Measurements from ENCODE around the gene USE1. TPM values are rescaled to one million over a fixed set of nuclear protein-coding genes. Genes with fewer than 3 reads are reported as not detected.

The USE1 gene
- 10 to 100 TPM; 14.7 to 31.0 (median 22.9) TPM for total RNA-seq

GRCh38 chr19:17215127-17215971 lies at the start of gene USE1:
USE1 (plus strand) TSS chr19:17215357; CDS start chr19:17215406, 49 bp downstream.
- H3K27ac ChIP-seq, result peak within 1 kb of the TSS; percentile 91 to 99
- peaks cover 10 to 14% of the 10 kb centered on the region in 2 donors for H3K4me1 ChIP-seq (replicated peaks in 1 of 2)
- in situ Hi-C loops (cut with MboI; ENCODE audit: low pct_unique_long_range_greater_than_20kb in 2 of 9, low sequenced_read_pairs in 9 of 9, unreplicated experiment in 9 of 9), result no loop called here
- WGBS, 10 experiments, result 0 to 10% (median 3%) methylated on average over 2 to 17 of the region's 56 CpGs; no CpG with 5 or more reads in 4 of the 10 experiments
- ATAC-seq (replicated peaks in 6 of 8), result peak; percentile 89 to 97 (median 92)
- H3K4me3 ChIP-seq, result peak within 1 kb of the TSS; percentile 53 to 98 (median 65)

- WGBS, 10 experiments, result 80 to 100% (median 100%) methylated on average over 1 to 5 of the region's 5 CpGs; no CpG with 5 or more reads in 1 of the 10 experiments
- ATAC-seq (replicated peaks in 6 of 8), result no peak
- no peak overlapping the region for H3K4me3 ChIP-seq
- in situ Hi-C loops (cut with MboI; ENCODE audit: low pct_unique_long_range_greater_than_20kb in 2 of 9, low sequenced_read_pairs in 9 of 9, unreplicated experiment in 9 of 9), result no loop called here
- H3K4me1 ChIP-seq (replicated peaks in 1 of 2), result no peaks in the 10 kb centered on the region
- no peak overlapping the region for H3K27ac ChIP-seq
Observed at GRCh38 chr19:17165715-17166114, 49.4 kb upstream of the USE1 start.

GRCh38 chr19:17170538-17171297 lies 44.4 kb upstream of the USE1 start:
- ATAC-seq (replicated peaks in 6 of 8), result no peak
- no peak overlapping the region for H3K4me3 ChIP-seq
- H3K4me1 ChIP-seq (replicated peaks in 1 of 2), result no peaks in the 10 kb centered on the region
- in situ Hi-C loops (cut with MboI; ENCODE audit: low pct_unique_long_range_greater_than_20kb in 2 of 9, low sequenced_read_pairs in 9 of 9, unreplicated experiment in 9 of 9), result no loop called here
- H3K27ac ChIP-seq, result no peak overlapping the region
- 55 to 100% (median 88%) methylated on average over 2 to 10 of the region's 13 CpGs for WGBS, 10 experiments

GRCh38 chr19:17171874-17172273 lies 43.3 kb upstream of the USE1 start:
- no peak overlapping the region for H3K27ac ChIP-seq
- H3K4me3 ChIP-seq, result no peak overlapping the region
- in situ Hi-C loops (cut with MboI; ENCODE audit: low pct_unique_long_range_greater_than_20kb in 2 of 9, low sequenced_read_pairs in 9 of 9, unreplicated experiment in 9 of 9), result no loop called here
- WGBS, 10 experiments, result 80 to 100% (median 96%) methylated on average over 1 to 4 of the region's 8 CpGs; no CpG with 5 or more reads in 6 of the 10 experiments
- no peak for ATAC-seq (replicated peaks in 6 of 8)
- no peaks in the 10 kb centered on the region for H3K4me1 ChIP-seq (replicated peaks in 1 of 2)

GRCh38 chr19:17172624-17173345 lies 42.4 kb upstream of the USE1 start:
- in situ Hi-C loops (cut with MboI; ENCODE audit: low pct_unique_long_range_greater_than_20kb in 2 of 9, low sequenced_read_pairs in 9 of 9, unreplicated experiment in 9 of 9), result no loop called here
- no peak overlapping the region for H3K4me3 ChIP-seq
- no peak overlapping the region for H3K27ac ChIP-seq
- H3K4me1 ChIP-seq (replicated peaks in 1 of 2), result no peaks in the 10 kb centered on the region
- WGBS, 10 experiments, result 45 to 100% (median 95%) methylated on average over 1 to 8 of the region's 33 CpGs; no CpG with 5 or more reads in 3 of the 10 experiments
- ATAC-seq (replicated peaks in 6 of 8), result no peak

- H3K4me1 ChIP-seq (replicated peaks in 1 of 2), result peaks cover 3% of the 10 kb centered on the region in 2 donors
- WGBS, 10 experiments, result 95 to 100% (median 98%) methylated on average over 1 to 9 of the region's 10 CpGs; no CpG with 5 or more reads in 2 of the 10 experiments
- in situ Hi-C loops (cut with MboI; ENCODE audit: low pct_unique_long_range_greater_than_20kb in 2 of 9, low sequenced_read_pairs in 9 of 9, unreplicated experiment in 9 of 9), result no loop called here
Observed at GRCh38 chr19:17178291-17178690, 36.9 kb upstream of the USE1 start.

GRCh38 chr19:17180997-17181702 lies 34.0 kb upstream of the USE1 start:
- H3K4me3 ChIP-seq, result no peak overlapping the region
- peak in 3 of 8 experiments; percentile 47 to 49 (median 48) for ATAC-seq (replicated peaks in 6 of 8)
- in situ Hi-C loops (cut with MboI; ENCODE audit: low pct_unique_long_range_greater_than_20kb in 2 of 9, low sequenced_read_pairs in 9 of 9, unreplicated experiment in 9 of 9), result no loop called here
- H3K27ac ChIP-seq, result no peak overlapping the region
- peaks cover 3% of the 10 kb centered on the region in 2 donors for H3K4me1 ChIP-seq (replicated peaks in 1 of 2)
- WGBS, 10 experiments, result 46 to 100% (median 67%) methylated on average over 1 to 10 of the region's 22 CpGs; no CpG with 5 or more reads in 2 of the 10 experiments

More at GRCh38 chr19:17178291-17178690, 36.9 kb upstream of the USE1 start:
- Histone ChIP-seq H3K27ac (no peak overlapping the region), H3K4me3 (no peak overlapping the region)
- no peak for ATAC-seq (replicated peaks in 6 of 8)

- Histone ChIP-seq H3K4me1 (replicated peaks in 1 of 2) (peaks cover 3% of the 10 kb centered on the region in 2 donors), H3K27ac (no peak overlapping the region), H3K4me3 (no peak overlapping the region)
- ATAC-seq (replicated peaks in 6 of 8), result no peak
- in situ Hi-C loops (cut with MboI; ENCODE audit: low pct_unique_long_range_greater_than_20kb in 2 of 9, low sequenced_read_pairs in 9 of 9, unreplicated experiment in 9 of 9), result no loop called here
- 89 to 100% (median 95%) methylated on average over 1 to 8 of the region's 14 CpGs; no CpG with 5 or more reads in 4 of the 10 experiments for WGBS, 10 experiments
Observed at GRCh38 chr19:17183271-17183761, 31.8 kb upstream of the USE1 start.

- WGBS, 10 experiments, result 84 to 90% (median 84%) methylated on average over 3 to 9 of the region's 11 CpGs; no CpG with 5 or more reads in 7 of the 10 experiments
- Histone ChIP-seq H3K27ac (no peak overlapping the region), H3K4me3 (no peak overlapping the region), H3K4me1 (replicated peaks in 1 of 2) (peaks cover 3% of the 10 kb centered on the region in 2 donors)
- peak in 5 of 8 experiments; percentile 40 to 85 (median 48) for ATAC-seq (replicated peaks in 6 of 8)
- in situ Hi-C loops (cut with MboI; ENCODE audit: low pct_unique_long_range_greater_than_20kb in 2 of 9, low sequenced_read_pairs in 9 of 9, unreplicated experiment in 9 of 9), result no loop called here
Observed at GRCh38 chr19:17183858-17184321, 31.3 kb upstream of the USE1 start.

- peak in 5 of 8 experiments; percentile 27 to 81 (median 72) for ATAC-seq (replicated peaks in 6 of 8)
- peak overlapping the region in 1 of 2 donors; percentile 16 for H3K27ac ChIP-seq
Observed at GRCh38 chr19:17184371-17184841, 30.8 kb upstream of the USE1 start.

GRCh38 chr19:17185590-17185989 lies 29.6 kb upstream of the USE1 start:
- H3K27ac ChIP-seq, result no peak overlapping the region
- ATAC-seq (replicated peaks in 6 of 8), result no peak
- no peak overlapping the region for H3K4me3 ChIP-seq
- WGBS, 10 experiments, result 80 to 100% (median 94%) methylated on average over 1 to 7 of the region's 8 CpGs; no CpG with 5 or more reads in 4 of the 10 experiments
- in situ Hi-C loops (cut with MboI; ENCODE audit: low pct_unique_long_range_greater_than_20kb in 2 of 9, low sequenced_read_pairs in 9 of 9, unreplicated experiment in 9 of 9), result no loop called here
- peaks cover 2 to 3% of the 10 kb centered on the region in 2 donors for H3K4me1 ChIP-seq (replicated peaks in 1 of 2)

More at GRCh38 chr19:17184371-17184841, 30.8 kb upstream of the USE1 start:
- peaks cover 3% of the 10 kb centered on the region in 2 donors for H3K4me1 ChIP-seq (replicated peaks in 1 of 2)
- in situ Hi-C loops (cut with MboI; ENCODE audit: low pct_unique_long_range_greater_than_20kb in 2 of 9, low sequenced_read_pairs in 9 of 9, unreplicated experiment in 9 of 9), result no loop called here
- H3K4me3 ChIP-seq, result no peak overlapping the region
- 79 to 100% (median 95%) methylated on average over 2 to 7 of the region's 12 CpGs; no CpG with 5 or more reads in 3 of the 10 experiments for WGBS, 10 experiments

Data from motor neuron (in vitro differentiated cells).